GM18502 (cell line): ENCODE data around the gene ALS2CL.
"Not testable (repeated sequence)": the region's sequence is repeated elsewhere in the genome, so short reads cannot be mapped to it uniquely, and the experiment has no call there.

Experiments
- ATAC-seq: cut with Tn5 transposase; IDR thresholded peaks from one replicate; pipeline ENCODE4 v1.9.1; 2021; ENCODE audit warnings: mild to moderate bottlenecking; ENCODE audit not compliant: unreplicated experiment, poor library complexity

ALS2CL gene

DNA sequence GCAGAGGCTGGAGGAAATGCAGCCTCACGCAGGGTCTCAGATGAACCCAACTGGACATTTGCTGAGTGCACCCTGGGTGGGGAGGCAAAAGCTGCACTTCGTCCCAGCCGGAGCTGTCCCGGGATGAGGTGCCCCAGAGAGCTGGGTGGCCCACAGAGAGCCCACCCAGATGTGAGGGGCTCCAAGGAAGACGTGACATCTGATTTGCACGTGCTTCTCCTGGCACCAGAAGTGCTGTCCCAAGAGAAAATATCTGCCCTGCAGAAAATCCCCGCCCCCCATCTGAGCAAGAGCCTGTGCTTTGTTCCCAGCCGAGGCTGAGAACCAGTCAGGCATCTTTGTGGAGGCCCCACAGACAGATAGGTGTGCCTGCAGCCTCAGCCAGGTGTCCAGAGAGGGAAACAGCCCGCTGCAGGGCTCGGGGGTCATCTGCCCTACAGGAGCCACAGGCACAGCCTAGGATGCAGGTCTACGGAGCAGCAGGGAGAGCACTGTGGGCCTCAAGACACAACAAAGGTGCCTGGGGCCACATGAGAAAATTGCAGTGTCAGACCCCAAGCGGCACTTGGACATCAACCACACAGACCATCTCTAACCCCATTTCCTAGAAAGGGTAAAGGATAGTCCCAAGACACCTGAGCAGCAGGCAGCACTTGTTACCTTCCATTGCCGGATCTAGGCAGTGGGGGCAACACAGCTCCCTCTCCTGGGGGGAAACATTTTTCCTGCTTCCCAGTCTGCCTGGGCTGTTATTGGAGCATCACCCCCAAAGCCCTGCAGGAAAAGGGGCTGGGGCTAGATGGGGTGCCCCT lies 13.5 kb upstream of the ALS2CL start:
- no peak for ATAC-seq

DNA sequence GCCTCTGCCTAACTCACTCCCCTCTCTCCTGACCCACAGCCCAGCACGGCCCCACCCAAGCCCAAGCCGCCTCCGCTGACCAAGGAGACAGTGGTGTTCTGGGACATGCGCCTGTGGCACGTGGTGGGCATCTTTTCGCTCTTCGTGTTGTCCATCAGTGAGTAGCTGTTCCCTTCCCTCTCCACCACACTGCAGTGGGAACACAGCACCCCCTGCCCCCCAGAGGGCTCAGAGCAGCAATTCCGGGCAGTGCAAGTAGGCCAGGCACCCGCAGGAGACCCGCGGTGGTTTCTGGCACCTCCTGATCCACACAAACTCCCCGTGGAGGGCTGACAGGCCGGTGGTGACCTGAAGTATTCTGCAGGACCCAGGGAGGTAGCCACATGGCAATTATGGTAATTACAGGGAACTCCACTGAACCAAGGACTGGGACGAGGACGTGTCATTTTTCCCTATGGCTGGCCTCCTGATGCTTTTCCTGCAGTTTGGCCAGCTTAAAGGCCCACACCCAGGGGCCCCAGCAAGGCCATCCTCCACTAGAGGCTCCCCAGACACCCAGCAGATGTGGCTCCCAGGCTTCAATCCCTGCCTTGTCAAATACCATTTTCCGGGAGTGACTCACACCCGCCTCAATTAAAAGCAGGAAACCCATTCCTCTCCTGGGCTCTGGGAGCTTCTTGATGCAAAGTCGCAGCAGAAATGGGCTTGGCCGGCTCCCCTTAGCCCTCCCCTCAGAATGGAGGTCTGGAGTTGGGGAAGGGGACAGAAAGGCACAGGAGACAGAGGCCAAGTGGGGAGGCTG lies 12.5 kb upstream of the ALS2CL start:
- ATAC-seq: no peak

DNA sequence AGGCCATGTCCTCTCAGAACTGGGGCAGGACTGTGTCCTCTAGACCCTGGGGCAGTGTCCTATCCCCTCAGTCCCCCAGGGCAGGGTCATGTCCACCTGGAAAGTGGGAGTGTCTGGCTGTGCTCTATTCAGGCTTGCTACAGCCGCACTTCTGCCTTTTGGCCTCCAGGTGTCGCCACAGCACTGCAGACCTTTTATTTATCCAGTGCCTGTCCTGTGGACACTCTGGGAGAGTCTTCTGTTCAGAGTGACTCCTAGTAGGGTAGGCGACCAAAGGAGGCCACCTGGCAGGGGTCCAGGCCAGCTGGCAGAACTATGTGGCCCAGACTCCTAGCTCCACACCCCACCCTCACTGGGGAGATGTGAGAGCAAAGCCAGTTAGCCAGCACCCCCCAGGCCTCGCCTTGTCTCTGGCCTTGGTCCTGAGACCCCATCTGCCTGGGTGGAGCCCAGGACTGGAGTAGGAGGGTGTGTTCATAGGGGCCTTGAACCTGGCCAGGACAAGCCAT lies 11.6 kb upstream of the ALS2CL start:
- ATAC-seq: no peak

DNA sequence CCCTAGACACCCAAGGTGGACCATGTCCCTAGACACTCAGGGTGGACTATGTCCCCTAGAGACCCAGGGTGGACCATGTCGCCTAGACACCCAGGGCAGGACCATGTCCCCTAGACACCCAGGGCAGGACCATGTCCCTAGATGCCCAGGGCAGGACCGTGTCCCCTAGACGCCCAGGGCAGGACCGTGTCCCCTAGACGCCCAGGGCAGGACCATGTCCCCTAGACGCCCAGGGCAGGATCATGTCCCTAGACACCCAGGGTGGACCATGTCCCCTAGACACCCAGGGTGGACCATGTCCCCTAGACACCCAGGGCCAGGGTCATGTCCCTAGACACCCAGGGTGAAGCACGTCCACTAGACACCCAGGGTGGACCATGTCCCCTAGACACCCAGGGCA lies 10.9 kb upstream of the ALS2CL start:
- ATAC-seq: not testable (repeated sequence)

DNA sequence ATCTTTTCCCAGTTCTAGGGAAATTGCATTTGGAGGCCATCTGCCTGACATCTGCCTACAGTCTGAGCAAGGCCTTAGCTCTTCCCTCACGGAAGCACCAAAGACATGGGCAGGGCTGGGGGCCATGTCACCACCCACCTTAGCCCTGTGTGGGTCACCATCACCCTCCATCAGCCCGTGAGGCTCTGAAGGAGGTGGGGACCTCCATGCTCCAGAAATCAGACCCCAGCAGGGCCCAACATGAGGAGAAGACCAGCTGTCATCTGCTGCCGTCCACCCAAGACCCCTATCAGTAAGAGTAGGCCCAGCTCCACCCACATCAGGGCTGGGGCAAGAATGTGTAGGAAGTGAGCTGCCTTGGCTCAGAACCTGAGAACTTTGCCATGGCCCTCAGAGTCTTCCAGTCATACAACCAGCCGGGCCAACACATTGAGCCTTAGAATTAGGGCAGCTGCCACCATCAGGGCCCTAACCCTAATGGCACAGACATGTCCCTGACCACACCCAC lies 9.6 kb upstream of the ALS2CL start:
- no peak for ATAC-seq

DNA sequence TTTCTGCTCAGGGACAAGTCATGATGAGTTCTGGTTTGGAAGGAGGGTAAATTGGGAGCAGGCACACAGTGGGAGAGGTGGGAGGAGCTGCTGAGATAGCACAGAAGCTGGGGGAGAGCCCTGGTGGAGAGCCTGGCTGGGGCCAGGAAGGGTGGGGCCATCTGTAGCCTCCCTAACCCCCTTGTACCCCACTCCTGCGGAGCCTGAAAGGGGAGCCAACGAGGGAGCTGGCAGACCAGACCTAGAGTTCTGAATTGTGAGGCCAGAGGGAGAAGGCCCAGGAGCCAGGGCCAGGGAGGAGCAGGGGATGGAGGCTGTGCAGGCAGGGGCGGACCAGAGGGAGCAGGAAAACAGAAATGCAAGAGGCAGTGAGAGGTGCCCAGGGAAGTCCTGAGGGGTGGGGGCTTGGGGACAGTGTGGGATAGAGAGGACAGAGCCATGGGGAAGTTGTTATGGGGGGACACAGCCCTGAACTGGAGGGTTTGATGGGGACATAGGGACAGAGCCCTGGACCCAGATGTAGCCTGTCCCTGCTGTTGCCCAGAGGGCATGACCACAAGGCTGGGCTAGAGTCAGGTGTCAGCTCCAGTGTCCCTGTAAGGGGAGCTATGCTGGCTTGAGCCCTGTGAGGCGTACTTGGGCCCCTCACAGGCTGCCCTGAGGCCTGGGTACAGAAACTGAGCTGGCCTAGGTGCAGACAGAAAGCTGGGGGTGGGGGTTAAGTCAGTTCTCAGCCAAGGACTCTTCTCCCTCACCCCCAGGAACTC lies 8.9 kb upstream of the ALS2CL start:
- ATAC-seq: no peak

DNA sequence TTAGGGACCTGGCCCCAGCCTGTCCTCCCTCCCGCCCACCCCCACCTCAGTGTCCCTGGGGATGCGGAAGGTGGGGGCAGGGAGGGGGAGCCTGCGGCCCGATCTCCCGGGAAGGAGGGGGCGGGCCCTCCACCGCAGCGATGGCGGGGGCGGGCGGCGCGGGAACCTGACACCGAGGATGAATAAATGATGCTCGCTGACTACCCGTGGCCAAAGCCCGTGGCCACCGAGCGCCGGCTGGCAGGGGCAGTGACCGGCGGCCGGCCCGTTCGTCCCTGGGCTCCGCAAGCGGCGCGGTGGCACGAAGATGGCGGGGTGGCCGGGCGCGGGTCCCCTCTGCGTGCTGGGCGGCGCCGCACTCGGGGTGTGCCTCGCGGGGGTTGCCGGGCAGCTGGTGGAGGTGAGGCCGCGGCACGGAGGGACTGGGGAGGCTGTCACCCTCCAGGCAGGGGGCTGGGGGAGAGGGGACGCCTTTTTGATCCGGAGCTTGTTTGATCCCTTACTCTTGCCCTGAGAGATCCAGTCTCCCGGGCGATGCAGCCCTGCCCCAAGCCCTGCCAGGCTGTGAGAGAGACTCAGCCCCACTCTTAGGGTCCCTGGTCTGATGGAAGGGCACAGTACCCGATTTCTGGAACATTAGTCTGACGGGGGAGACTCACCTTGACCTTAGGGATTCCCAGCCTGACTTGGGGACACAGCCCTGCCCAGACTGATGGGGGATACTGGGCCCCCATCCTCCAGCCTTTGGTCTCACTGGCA lies 7.9 kb upstream of the ALS2CL start, which contains the start of gene TMIE:
Gene TMIE (plus strand): TSS at position 212 of the 759 bp plus-strand sequence. CDS start 96 bp downstream, at position 308.
- no peak for ATAC-seq

DNA sequence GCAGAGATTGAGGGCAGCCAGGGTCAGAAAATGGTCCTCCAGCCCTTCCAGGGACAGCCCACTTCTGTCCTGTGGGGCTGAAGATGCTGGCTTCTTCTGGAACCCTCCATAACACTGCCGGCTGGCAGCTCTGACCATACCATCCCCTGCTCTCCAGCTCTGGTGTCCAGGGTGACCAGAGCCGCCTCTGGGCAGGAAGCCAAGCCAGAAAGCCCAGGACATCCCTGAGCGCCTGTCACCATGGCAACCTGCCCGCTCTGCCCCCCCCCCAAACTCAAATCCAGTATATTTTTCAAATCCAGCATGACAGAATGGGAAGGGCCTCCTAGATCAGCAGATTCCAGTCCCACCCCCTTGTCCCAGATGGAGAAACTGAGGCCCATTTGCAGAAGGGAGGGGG lies 7.3 kb upstream of the ALS2CL start:
- ATAC-seq: no peak

DNA sequence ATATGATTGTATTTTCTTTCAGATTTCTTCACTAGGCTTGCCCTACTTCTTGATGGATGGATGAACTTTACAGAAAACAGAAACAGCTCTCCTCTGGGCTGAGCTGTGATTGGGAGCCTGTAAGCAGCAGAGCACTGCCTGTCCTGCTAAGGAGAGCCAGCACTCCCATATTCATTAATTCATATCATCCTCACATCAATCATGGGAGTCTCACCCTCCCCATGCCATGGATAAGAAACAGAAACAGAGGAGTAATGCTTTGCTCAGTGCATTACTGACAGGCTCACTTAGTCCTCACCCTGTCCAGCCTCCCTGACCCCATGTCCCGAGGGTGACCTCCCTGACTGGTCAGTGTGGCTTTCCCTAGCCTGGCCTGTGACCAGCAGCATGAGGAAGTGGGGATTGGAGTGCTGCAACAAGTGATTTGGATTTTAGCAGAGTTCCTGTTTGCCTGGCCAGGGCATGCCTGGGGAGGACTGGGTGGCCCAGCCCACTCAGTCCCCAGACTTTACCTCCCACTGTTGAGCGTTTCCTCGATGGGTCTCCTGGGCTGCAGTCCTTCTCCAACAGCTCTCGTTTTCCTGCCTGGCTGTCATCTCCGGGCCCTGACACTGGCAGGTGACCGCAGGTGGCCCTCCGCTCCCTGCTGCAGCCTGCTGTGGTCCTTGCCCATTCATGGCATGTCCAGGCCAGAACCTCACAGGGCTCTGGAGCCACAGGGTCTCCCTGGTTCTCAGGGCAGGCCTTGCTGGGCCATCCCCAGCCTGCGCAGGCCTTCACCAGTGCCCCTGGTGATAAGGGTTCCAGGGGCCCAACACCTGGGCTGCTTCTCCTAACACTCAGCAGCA lies 6.4 kb upstream of the ALS2CL start:
- no peak for ATAC-seq

DNA sequence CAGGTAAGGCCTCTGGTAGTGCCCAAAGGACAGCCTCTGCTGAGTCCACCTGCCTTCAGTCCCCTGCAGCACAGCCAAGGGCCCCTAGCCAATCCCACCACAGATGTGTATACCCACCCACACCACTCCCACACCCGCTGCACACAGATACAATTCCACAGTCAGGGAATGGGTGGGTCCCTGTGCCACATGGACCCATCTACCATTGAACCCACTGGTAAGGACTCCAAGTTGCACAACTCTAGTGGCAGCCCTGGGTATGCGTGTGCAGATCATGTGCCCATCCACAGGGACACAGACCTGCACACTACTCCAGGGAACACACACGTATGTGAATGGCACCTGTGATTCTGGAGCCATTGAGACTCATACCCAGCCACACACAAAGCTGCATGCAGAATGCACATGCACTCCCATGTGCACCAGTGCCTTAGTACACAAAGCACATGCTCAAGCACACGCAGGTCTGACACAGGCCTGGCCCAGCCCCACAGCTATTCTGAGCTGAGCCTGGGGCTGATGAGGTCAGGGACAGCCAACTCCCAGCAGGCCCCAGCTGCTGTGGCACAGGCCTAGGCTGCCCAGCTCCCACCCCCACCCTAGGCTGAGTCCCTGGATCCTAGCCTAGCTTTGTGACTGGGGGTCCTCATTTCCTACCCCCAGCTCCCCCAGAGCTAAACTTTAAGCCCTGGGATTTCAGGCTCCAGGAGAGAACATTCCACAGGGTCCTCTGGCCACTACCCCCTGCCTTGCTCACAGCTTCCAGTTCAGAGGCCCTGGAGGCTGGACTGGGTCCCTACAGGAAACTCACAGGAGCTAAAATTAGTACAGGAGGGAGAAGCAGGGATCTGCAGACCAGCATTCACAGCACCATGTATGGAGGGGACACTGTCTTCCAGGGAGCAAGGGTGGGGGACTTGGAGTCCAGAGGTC lies 2.7 kb upstream of the ALS2CL start:
- no peak for ATAC-seq

DNA sequence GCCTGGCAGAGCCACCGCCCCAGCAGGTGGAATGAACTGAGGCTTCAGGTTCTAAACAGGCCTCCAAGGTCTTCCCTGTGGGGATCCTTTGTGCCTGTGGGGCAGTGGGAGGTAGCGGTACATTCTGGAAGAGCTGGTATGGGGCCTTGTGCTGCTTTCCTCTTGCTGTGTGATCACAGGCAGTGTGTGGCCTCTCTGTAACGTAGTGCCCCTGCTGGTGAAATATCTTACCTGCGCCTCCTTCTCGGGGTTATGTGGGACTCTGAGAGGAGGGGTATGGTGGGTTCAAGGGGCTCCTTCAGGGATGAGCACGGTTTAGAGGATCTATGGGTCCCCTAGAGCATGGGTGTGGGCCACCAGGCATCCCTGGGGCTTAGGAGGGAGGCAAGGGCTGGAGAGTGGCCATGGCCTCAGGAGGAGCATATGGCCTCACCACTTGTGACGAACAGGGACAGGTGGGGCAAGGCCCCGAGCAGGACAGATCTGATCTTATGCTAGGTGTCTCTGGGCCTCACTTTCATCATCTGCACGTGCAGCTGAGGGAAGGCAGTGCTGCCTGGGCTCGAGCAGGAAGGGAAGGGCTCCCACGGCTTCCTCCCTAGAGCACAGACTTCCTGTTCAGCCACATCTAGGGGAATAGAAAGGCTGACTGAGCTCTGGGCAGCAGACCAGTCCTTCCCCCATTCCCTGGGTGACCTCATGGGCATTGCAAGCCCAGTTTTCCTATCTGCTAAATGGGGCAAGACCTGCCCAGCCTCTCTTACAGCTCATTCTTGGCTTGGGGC lies 1.9 kb upstream of the ALS2CL start:
- no peak for ATAC-seq

DNA sequence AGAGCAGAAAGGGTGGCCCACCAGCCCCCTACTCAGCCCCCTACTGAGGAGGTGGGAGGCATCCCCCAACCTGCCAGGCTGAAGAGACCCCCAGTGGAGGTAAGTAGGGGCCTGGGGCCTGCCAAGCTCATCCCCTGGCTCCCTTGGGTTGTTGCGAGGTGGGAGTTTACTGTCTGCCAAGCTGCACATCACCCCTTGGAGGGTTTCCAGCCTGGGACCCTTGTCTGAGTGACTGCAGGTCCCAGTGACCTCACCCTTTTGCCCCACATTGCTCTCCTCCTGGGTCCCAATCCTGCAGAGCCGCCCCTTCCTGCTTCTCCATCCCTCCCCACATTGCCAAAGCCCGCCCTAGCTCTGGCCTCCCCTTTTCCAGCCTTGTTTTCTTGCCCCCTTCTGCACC lies 1.0 kb upstream of the ALS2CL start:
- no peak for ATAC-seq

DNA sequence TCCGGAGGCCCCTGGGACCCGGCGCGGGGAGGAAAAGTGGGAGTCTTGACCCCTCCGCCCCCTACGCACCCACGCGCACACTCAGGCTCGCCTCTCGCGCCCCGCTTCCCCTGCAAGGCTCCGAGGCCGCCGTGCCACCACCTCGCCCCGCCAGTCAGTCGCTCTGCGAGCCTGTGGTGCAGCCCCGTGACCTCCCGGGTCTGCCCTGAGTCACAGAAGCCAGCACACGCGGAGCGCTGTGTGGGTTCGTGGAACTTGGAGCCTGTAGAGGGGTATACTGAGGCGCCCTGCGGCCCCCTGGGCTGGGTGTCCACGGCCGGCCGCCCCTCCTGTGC lies 380 bp upstream of the ALS2CL start:
- no peak for ATAC-seq

DNA sequence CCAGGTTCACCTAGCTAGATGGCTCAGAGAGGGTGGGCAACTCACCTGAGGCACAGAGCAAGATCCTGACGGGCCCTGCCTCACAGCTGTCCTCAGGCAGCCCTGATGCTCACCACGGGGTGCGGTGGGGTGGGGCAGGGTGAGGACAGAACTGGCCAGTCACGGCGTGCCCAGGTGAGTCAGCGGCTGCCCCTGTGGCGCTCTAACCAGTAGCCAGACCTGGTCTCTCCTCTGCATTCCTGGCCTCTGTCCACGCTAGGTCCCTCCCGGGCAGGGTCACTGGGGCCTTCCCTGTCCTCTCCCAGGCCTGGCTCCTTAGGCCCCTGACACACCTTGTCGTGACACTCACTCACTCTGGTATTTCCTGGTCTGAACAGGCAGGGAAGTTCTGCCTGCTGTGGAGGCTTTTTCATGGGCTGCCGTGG lies 901 bp downstream of the ALS2CL start:
- no peak for ATAC-seq

DNA sequence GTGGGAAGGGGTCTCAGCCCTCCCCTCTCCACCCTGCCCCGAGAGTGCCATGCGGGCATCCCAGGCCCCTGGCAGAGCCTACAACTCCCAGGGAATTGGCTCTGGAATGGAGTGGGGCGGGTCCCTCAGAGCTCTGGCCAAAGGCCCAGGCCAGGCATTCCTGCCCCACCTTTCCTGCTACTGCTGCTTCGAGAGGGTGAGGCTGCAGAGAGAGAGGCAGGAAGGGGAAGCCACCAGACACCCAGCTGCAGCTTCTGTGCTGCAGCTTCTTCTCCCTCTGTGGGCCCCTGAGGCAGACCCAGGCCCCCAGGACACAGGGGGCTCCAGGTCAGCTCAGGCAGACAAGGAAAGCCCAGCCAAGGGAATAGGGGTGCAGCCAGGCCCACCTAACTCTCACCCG lies 2.7 kb downstream of the ALS2CL start:
- ATAC-seq: no peak

DNA sequence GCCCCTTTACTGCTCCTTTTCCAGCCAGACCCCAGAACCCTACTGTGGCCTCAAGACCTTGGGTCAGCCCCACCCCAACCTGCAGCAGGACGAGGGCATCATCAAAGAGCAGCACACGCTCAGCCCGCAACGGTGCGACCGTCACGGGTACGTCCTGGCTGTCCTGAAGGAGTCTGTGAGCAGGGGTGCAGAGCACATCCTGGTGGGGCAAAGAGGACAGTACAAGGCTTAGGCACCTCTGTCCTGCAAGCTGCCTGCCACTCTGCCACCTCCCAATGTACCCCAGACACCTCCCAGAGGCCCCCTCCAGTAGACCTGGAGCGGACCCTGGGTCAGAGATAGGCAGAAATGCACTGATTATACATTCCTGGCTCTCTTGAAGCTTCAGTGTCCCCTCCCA lies 8.0 kb downstream of the ALS2CL start:
- ATAC-seq: no peak

DNA sequence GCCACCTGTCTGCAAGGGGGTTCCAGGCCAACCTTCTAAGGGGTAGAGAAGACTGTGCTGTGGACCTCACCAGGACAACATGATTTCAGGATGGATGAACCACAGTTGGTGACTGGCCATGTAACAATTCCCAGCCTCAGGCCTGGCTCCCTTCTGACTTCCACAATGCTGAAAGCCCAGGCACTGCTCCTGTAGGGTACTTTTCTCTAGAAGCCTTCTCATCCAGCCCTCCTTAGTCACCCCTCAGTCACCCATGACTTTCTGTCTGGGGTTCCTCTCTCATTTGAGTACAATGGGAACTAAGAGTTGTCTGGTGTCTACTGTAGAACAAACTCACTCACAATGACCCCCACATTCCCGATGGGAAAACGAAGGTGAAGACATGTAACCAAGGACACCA lies 8.6 kb downstream of the ALS2CL start:
- no peak for ATAC-seq
